ENCODE results near the gene SPAG9. TPM values are rescaled to one million over a fixed set of nuclear protein-coding genes. Genes with fewer than 3 reads are reported as not detected.
"Not testable (repeated sequence)": the region's sequence is repeated elsewhere in the genome, so short reads cannot be mapped to it uniquely, and the experiment has no call there.

The SPAG9 gene
- total RNA-seq, 1 experiment from 2014 or later = 129 TPM

DNA sequence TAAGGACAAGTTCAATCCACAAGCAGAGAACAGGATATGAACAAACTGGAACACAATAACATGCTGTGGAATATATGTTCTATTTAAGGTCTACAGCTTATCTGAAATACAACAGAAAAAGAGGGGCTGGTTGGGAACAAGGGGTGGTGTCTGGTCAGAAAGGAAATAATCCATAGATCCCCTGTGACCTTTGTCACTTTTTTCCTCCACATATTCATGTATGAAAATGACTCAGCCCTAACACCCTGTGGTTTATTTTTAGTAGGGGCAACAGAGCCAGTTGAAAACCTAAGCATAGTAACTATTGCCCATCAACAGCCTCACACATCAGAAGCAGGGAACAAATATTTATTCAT is 12.3 kb upstream of the SPAG9 start:
- CTCF ChIA-PET = interaction anchor here (1.0 to 1.1 kb wide), 2 partner anchors 12 to 132 kb away, joined by 3 read pairs; no protein-coding TSS in a partner anchor
- intact Hi-C loops (cut with micrococcal nuclease; ENCODE audit: unreplicated experiment) = no loop called here
- Mint-ChIP-seq H3K4me3 (ENCODE audit: low read depth, unreplicated experiment) (no peak overlapping the region), H3K4me1 (ENCODE audit: low read depth, unreplicated experiment) (peaks cover 28% of the 10 kb centered on the region), H3K36me3 (ENCODE audit: insufficient read depth, unreplicated experiment) (no peaks in the 10 kb centered on the region), H3K27me3 (ENCODE audit: unreplicated experiment) (no peaks in the 10 kb centered on the region), H3K27ac (ENCODE audit: unreplicated experiment) (peak overlapping the region; percentile 49), H3K9me3 (ENCODE audit: low read depth, unreplicated experiment) (no peaks in the 10 kb centered on the region)
- DNase-seq = no peak
- TF ChIP-seq, protein P1, sequence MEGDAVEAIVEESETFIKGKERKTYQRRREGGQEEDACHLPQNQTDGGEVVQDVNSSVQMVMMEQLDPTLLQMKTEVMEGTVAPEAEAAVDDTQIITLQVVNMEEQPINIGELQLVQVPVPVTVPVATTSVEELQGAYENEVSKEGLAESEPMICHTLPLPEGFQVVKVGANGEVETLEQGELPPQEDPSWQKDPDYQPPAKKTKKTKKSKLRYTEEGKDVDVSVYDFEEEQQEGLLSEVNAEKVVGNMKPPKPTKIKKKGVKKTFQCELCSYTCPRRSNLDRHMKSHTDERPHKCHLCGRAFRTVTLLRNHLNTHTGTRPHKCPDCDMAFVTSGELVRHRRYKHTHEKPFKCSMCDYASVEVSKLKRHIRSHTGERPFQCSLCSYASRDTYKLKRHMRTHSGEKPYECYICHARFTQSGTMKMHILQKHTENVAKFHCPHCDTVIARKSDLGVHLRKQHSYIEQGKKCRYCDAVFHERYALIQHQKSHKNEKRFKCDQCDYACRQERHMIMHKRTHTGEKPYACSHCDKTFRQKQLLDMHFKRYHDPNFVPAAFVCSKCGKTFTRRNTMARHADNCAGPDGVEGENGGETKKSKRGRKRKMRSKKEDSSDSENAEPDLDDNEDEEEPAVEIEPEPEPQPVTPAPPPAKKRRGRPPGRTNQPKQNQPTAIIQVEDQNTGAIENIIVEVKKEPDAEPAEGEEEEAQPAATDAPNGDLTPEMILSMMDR (IDR thresholded peaks at IDR 0.05; ENCODE audit: unreplicated experiment) = no peak
- BruUV-seq (replicated peaks) = no TSS peak

DNA sequence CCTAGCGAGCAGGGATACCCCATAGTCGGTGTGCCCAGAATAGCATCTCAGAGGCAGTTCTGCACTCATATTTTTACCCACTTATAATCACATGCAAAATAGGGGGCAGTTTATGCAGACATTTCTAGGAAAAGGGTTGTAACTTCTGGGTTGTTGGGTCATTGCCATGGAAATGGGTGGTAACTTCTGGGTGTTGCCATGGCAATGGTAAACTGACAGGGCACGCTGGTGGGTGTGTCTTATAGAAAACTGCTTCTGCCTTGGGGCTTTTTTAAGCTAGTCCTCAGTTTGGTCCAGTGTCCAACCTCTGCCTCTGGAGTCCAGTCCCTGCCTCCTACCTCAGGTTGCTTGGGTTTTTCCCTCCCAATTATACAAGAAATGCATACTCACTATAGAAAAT is 7.4 kb upstream of the SPAG9 start:
- intact Hi-C loops (cut with micrococcal nuclease; ENCODE audit: unreplicated experiment) = no loop called here
- TF ChIP-seq, protein P1 (IDR thresholded peaks at IDR 0.05; ENCODE audit: unreplicated experiment) = no peak
- no peaks in the 10 kb centered on the region for H3K9me3 Mint-ChIP-seq (ENCODE audit: low read depth, unreplicated experiment)
- no peak overlapping the region for H3K27ac Mint-ChIP-seq (ENCODE audit: unreplicated experiment)
- H3K27me3 Mint-ChIP-seq (ENCODE audit: unreplicated experiment) = no peaks in the 10 kb centered on the region
- DNase-seq = peak; percentile 53
- H3K36me3 Mint-ChIP-seq (ENCODE audit: insufficient read depth, unreplicated experiment) = no peaks in the 10 kb centered on the region
- H3K4me1 Mint-ChIP-seq (ENCODE audit: low read depth, unreplicated experiment) = peaks cover 46% of the 10 kb centered on the region
- CTCF ChIA-PET = no interaction called here
- BruUV-seq (replicated peaks) = no TSS peak
- H3K4me3 Mint-ChIP-seq (ENCODE audit: low read depth, unreplicated experiment) = no peak overlapping the region

DNA sequence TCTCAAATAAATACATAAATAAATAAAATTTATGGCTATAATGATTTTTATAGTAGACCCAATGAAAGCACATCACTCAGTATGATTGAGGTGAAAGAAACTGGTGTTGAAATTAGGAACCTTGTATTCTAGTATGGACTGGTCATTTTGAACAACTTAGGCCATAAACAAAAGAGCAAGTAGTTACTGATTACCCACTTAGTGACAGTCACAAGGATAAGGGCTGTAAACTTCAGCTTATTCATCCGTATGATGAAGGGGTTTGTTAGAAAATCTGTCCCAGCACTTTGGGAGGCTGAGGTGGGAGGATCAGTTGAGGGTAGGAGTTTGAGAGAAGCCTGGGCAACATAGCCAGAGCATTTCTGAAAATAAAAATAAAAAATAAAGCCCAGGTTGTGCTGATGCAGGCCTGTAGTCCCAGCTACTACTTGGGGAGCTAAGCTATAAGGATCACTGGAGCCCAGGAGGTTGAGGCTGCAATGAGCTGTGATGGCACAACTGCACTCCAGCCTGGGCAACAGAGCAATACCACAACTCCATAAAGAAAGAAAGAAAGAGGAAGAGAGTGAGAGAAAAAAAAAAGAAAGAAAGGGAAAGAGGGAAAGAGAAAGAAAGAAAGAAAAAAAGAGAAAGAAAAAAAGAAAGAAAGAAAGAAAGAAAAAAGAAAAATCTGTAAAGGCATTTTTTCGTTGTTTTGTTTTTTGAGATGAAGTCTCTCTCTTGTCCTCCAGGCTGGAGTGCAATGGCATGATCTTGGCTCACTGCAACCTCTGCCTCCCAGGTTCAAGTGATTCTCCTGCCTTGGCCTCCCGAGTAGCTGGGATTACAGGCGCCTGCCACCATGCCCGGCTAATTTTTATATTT is 4.2 kb upstream of the SPAG9 start:
- no peaks in the 10 kb centered on the region for H3K9me3 Mint-ChIP-seq (ENCODE audit: low read depth, unreplicated experiment)
- intact Hi-C loops (cut with micrococcal nuclease; ENCODE audit: unreplicated experiment) = no loop called here
- DNase-seq = no peak
- CTCF ChIA-PET = interaction anchor here (0.7 kb wide), 2 partner anchors 23 to 28 kb away, joined by 3 to 7 read pairs; partner anchors contain the start of gene NME1
- H3K4me3 Mint-ChIP-seq (ENCODE audit: low read depth, unreplicated experiment) = no peak overlapping the region
- no TSS peak for BruUV-seq (replicated peaks)
- H3K4me1 Mint-ChIP-seq (ENCODE audit: low read depth, unreplicated experiment) = peaks cover 53% of the 10 kb centered on the region
- TF ChIP-seq, protein P1 (IDR thresholded peaks at IDR 0.05; ENCODE audit: unreplicated experiment) = no peak
- H3K27me3 Mint-ChIP-seq (ENCODE audit: unreplicated experiment) = no peaks in the 10 kb centered on the region
- peaks cover 28% of the 10 kb centered on the region for H3K36me3 Mint-ChIP-seq (ENCODE audit: insufficient read depth, unreplicated experiment)
- H3K27ac Mint-ChIP-seq (ENCODE audit: unreplicated experiment) = peak overlapping the region; percentile 2

GRCh38 chr17:51122473-51123115 is 1.9 kb upstream of the SPAG9 start:
- Mint-ChIP-seq H3K4me1 (ENCODE audit: low read depth, unreplicated experiment) (peaks cover 54% of the 10 kb centered on the region), H3K27ac (ENCODE audit: unreplicated experiment) (peak overlapping the region; percentile 98), H3K4me3 (ENCODE audit: low read depth, unreplicated experiment) (peak overlapping the region; percentile 99), H3K36me3 (ENCODE audit: insufficient read depth, unreplicated experiment) (peaks cover 50% of the 10 kb centered on the region)
- CTCF ChIA-PET = interaction anchor here (0.6 to 3.1 kb wide), 3 partner anchors 30 to 270 kb away, joined by 3 to 37 read pairs (median 3); partner anchors contain the start of genes NME1 and NME2
- intact Hi-C loops (cut with micrococcal nuclease; ENCODE audit: unreplicated experiment); H3K27me3 Mint-ChIP-seq (ENCODE audit: unreplicated experiment); H3K9me3 Mint-ChIP-seq (ENCODE audit: low read depth, unreplicated experiment); DNase-seq; BruUV-seq (replicated peaks): not testable (repeated sequence)

All from Calu3 (cell line).